RWPE1 (cell line): ENCODE results near the gene NOP10.
"Not testable (repeated sequence)": the region's sequence is repeated elsewhere in the genome, so short reads cannot be mapped to it uniquely, and the experiment has no call there.

Experiments
- CTCF ChIA-PET: fragments of 350-600 bp; sonication (Branson Sonifier 250); formaldehyde crosslinking; extraction: SDS; loops from one replicate; lab custom pipeline; 2021; lab: Yijun Ruan, JAX
- POLR2A ChIA-PET: fragments of 400-600 bp; formaldehyde crosslinking; extraction: SDS; loops from one replicate; lab custom pipeline; 2020; ENCODE audit warnings: antibody characterized with exemption; ENCODE audit not compliant: low non-redundant PET; lab: Yijun Ruan, JAX
- DNase-seq: peaks from one replicate; pipeline ENCODE4 v3.0.0; 2012; ENCODE audit warnings: low spot score
- H3K27ac ChIP-seq: fragments of 450-650 bp; 2 replicates; pipeline ENCODE4 v1.5.1; 2017
- TF ChIP-seq, protein P1 (sequence below): fragments of 450-650 bp; conservative IDR thresholded peaks from 2 replicates; pipeline ENCODE4 v1.5.1; 2017; ENCODE audit warnings: low read depth, mild to moderate bottlenecking

NOP10 gene

GRCh38 chr15:34353627-34354026 is 10.7 kb upstream of the NOP10 start:
- H3K27ac ChIP-seq = no peak overlapping the region
- TF ChIP-seq, protein P1, sequence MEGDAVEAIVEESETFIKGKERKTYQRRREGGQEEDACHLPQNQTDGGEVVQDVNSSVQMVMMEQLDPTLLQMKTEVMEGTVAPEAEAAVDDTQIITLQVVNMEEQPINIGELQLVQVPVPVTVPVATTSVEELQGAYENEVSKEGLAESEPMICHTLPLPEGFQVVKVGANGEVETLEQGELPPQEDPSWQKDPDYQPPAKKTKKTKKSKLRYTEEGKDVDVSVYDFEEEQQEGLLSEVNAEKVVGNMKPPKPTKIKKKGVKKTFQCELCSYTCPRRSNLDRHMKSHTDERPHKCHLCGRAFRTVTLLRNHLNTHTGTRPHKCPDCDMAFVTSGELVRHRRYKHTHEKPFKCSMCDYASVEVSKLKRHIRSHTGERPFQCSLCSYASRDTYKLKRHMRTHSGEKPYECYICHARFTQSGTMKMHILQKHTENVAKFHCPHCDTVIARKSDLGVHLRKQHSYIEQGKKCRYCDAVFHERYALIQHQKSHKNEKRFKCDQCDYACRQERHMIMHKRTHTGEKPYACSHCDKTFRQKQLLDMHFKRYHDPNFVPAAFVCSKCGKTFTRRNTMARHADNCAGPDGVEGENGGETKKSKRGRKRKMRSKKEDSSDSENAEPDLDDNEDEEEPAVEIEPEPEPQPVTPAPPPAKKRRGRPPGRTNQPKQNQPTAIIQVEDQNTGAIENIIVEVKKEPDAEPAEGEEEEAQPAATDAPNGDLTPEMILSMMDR = no peak
- no peak for DNase-seq
- ChIA-PET CTCF (no interaction called here), POLR2A (no interaction called here)

DNA sequence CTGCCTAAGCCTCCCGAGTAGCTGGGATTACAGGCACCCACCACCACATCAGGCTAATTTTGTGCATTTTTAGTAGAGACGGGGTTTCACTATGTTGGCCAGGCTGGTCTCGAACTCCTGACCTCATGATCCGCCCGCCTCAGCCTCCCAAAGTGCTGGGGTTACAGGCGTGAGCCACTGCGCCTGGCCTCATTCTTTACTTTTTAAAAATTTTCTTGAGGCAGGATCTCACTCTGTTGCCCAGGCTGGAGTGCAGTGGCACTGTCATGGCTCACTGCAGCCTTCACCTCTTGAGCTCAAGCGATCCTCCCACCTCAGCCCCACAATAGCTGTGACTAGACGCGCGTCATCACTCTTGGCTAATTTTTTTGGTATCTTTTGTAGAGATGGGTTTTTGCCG is 10.1 kb upstream of the NOP10 start:
- CTCF ChIA-PET, DNase-seq, H3K27ac ChIP-seq, POLR2A ChIA-PET: not testable (repeated sequence)

DNA sequence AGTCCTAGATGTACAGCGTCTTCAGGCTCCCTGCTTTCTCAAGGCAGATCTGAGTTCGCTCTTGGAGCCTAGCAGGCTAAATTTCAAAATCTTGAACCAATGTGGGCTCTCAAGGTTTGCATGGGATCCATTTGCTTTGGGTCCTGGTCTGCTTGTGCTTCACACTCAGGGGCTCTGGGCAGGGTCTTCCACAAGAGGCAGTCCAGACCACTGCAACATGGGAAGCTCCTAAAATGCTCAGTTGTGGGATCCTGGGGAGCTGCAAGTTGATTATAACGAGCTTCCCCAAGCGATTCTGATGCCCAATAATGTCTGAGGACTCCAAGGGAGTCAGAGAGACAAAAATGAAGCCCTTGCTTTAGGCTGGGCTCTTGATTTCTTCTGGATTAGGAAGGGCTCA is 6.8 kb upstream of the NOP10 start:
- TF ChIP-seq, protein P1 = no peak
- no peak overlapping the region for H3K27ac ChIP-seq
- DNase-seq = no peak
- ChIA-PET POLR2A (no interaction called here), CTCF (interaction anchor here (0.6 kb wide), 1 partner anchor 91 kb away, joined by 5 read pairs; no protein-coding TSS in a partner anchor)

- ChIA-PET POLR2A (no interaction called here), CTCF (no interaction called here)
- TF ChIP-seq, protein P1 = no peak
- no peak for DNase-seq
- no peak overlapping the region for H3K27ac ChIP-seq
Measured at GRCh38 chr15:34348735-34349300, 5.9 kb upstream of the NOP10 start.

DNA sequence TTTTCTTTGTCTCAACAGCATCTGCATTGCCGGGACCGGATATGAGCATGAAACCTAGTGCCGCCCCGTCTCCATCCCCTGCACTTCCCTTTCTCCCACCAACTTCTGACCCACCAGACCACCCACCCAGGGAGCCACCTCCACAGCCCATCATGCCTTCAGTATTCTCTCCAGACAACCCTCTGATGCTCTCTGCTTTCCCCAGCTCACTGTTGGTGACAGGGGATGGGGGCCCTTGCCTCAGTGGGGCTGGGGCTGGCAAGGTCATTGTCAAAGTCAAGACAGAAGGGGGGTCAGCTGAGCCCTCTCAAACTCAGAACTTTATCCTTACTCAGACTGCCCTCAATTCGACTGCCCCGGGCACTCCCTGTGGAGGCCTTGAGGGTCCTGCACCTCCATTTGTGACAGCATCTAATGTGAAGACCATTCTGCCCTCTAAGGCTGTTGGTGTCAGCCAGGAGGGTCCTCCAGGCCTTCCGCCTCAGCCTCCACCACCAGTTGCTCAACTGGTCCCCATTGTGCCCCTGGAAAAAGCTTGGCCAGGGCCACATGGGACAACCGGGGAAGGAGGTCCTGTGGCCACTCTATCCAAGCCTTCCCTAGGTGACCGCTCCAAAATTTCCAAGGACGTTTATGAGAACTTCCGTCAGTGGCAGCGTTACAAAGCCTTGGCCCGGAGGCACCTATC is 5.2 kb upstream of the NOP10 start:
- ChIA-PET CTCF (no interaction called here), POLR2A (no interaction called here)
- TF ChIP-seq, protein P1 = no peak
- DNase-seq = no peak
- no peak overlapping the region for H3K27ac ChIP-seq

GRCh38 chr15:34342213-34342736 is 661 bp downstream of the NOP10 start:
- ChIA-PET POLR2A (interaction anchor here (0.7 to 1.0 kb wide), 3 partner anchors 110 to 241 kb away, joined by 3 to 7 read pairs (median 4); partner anchors contain the start of genes GOLGA8B and PGBD4), CTCF (interaction anchor here (0.6 to 2.3 kb wide), 5 partner anchors 13 to 241 kb away, joined by 3 to 22 read pairs (median 4); partner anchors contain the start of gene LPCAT4)
- not testable (repeated sequence) for DNase-seq
- peak overlapping the region; percentile 88 for H3K27ac ChIP-seq

DNA sequence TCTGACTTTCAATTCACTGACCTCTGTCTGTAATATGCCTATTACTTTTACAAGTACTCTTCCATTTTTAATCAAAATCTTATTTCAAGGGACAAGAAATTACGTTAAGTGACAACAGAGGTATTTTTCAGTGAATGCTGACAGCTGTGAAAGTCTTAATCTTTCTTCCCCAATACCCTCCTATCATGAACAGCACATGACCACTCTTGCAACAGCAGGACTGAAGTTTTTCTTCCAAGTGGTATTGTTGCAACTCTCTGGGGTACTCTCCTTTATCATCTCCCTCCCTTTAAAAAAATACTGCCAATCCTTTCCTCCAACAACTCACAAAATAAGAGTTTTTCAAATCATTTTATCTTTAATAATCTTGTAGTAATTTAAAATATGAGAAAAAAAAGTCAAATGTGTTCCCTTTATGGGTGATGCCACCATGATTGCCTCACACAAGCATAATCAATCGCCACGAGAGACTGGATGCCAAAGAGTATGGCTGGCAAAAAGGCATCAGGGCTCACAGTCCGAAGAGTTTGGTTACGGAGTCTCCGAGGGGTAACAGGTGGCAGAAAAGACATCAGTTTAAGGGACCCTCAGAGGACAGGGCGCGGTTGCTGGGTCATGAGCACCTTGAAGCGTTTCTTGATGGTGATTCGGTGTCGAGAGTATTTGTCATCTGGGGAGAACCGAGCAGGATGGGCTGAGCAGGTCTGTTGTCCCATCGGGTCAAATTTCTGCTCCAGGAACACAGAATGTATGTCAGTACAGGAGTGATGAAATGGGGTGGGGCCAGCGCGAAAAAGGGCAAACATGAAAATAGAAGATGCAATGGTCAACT is 1.3 kb downstream of the NOP10 start:
- DNase-seq = no peak
- peak overlapping the region; percentile 88; the same call in 1 of the 2 replicates for H3K27ac ChIP-seq
- ChIA-PET CTCF (interaction anchor here (0.6 kb wide), 1 partner anchor 241 kb away, joined by 3 read pairs; no protein-coding TSS in a partner anchor), POLR2A (interaction anchor here (1.0 kb wide), 1 partner anchor 110 kb away, joined by 4 read pairs; no protein-coding TSS in a partner anchor)
- TF ChIP-seq, protein P1 = no peak
